HUDEP-2 (cell line): ENCODE results near the gene SNAPC1.
A peak's percentile ranks its signal among the peaks of the same experiment; 100 is the strongest.
"Not testable (repeated sequence)": the region's sequence is repeated elsewhere in the genome, so short reads cannot be mapped to it uniquely, and the experiment has no call there.

Experiments used
- DNase-seq, 76 experiments: peaks; one replicate each; lab custom pipeline; 2025; ENCODE audit not compliant: unreplicated experiment in 76 of 76; lab: John Stamatoyannopoulos, UW

The SNAPC1 gene

DNA sequence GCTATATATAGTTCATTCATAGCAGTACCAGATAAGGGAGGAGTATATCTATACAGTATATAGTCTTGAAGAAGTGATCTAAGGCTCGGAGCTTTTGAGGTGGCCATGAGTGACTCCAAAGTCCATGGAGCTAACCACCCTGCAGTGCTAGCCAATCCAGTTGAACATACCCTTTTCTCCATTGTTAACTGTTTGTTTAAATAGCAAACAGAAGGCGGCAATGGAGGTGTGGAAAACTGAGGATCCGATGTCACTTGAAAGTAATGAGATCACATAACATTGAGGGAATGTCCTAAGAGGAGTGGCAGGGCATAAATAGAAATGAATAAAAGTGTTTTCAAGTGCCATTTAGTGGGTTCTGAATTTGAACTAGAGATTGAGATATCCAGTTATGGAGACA, 12.4 kb upstream of the SNAPC1 start:
- peak in 1 of 76 experiments; percentile 4 for DNase-seq

DNA sequence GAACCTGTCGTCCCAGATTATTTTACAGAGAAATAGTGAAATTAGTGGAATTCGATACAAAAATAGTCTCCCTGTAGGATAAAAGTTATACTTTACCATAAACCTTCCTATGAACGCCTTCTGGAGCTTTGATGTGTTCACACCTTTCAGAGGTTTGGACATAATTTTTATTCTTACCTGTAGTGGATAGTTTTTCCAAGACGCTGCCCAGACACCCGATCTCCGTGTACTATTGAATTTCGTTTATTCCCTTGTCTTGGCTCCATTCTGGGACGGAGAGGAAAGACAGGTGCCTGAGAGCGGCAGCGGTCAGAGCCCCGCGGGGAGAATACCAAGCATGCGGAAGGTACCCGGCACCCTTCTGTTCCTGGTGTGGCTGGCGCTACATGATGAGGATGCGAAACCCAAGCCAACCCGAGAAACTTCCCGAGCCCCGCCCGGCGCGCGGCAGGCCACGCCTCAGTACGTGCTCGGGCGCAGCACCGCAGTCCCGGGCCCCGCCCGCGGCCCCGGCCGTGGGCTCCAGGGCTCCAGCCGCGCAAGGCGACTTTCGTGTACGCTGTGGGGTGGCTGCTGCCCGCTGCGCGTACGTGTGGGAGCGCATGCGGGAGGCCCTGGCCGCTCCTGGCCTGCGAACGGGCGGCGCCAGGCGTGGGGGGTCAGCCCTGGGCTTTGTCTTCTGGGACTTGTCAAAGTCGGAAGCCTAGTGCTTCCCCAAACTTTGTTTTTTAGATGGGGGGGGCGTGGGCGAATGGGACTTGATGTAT, 11.3 kb upstream of the SNAPC1 start:
- DNase-seq: peak in 73 of 76 experiments; percentile 16 to 84 (median 68)

DNA sequence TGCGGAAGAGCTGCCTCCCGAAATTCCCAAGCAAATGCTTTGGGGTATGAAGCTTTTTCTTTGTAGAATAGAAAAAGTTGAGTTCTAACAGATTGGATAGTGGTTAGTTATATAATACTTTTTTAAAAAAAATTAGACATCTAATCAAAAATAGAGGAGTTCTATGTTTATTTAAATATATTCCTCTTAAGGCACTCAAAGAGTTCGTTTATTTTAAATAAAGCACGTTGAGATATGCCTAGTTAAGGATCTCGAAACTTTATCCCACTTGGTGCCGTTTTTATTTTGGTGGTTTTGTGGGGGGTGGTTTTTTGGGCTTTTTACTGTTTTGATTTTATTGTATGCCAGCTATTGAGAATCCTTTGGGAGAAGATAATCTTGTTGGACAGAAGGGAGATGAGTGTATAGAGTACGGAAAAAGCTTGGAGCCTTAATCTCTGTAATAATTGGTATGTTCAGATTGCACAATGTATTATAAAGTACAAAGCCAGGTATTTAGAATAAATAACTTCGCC, 10.7 kb upstream of the SNAPC1 start:
- DNase-seq: no peak

DNA sequence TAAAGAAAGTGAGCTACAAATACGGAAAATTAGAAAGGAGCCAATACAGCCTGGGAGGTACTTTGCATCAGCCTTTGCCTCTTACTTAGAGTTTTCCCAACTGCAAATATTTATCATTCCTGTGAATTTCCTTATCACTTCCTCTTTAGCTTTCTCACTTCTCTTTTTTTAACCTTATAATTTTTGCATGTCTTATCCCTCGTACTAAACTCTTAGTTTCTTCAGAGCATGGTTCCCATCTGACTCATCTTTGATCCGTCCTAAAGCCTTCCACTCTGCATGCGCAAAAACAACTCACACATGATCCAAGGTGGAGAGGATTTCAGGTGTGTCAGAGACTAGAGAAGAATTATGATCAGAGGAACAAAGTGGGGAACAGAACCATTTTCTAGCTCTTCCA, 9.6 kb upstream of the SNAPC1 start:
- no peak for DNase-seq

DNA sequence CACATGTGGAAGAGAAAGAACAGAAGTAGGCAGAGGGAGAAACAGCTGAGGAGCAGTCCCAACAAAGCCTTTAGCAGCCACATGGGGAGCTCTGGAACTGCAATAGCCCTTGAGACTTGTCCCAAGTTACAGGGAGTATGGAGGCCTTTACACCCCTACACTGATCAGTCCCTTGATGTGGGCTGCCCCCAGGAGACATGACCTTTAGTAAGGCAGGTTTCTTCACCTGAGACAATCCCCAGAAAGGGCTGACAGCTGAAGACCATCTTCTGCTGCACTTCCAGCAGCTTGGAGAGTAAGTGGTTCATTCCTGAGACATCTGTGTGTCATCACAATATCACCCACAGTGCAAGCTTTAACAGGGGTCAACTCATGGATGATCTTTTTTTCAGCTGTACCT, 8.6 kb upstream of the SNAPC1 start:
- peak in 6 of 76 experiments; percentile 2 to 12 (median 6) for DNase-seq

DNA sequence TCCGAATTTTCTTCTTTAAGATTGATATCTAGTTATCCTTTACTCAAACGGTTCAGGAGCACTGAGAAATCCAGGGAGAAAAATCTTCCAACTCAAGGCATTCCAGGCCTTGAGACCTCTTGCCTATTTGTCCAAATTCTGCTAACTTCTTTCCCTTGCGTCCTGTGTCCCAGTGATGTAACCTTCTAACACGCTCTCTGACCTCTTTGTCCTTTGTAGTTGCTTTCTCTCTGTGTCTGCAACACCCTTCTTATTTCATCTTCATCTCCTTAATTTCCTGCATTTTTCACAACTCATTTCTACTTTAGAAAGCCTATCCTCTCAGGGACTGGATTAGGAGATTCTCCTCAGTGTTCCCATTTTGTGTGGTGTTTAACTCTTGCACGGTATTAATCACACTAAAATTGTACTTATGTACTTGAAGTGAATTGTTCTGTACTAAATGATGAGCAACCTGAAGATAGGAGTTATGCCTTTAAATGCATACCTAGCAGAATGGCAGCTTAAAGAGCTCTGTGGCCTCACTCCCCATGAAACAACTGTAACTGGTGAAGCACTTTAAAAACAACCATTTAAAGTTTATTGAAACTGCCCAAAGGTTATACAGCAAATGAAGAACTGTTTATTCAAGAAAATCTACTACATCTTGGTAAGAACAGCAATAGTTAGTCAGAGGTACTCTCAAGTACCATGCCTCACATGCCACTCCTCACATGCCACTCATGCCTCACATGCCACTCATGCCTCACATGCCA, 7.4 kb upstream of the SNAPC1 start:
- DNase-seq: no peak

DNA sequence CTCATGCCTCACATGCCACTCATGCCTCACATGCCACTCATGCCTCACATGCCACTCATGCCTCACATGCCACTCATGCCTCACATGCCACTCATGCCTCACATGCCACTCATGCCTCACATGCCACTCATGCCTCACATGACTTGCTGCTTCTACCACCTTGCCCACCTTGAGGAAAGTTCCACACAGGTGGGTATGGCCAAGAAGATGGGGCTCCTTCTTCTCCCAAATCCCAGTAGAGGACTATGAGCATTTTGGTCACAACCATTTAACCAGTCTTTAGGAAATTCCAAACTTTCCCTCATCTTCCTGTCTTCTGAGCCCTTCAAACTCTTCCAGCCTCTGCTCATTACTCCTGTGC, 6.9 kb upstream of the SNAPC1 start:
- DNase-seq: not testable (repeated sequence)

DNA sequence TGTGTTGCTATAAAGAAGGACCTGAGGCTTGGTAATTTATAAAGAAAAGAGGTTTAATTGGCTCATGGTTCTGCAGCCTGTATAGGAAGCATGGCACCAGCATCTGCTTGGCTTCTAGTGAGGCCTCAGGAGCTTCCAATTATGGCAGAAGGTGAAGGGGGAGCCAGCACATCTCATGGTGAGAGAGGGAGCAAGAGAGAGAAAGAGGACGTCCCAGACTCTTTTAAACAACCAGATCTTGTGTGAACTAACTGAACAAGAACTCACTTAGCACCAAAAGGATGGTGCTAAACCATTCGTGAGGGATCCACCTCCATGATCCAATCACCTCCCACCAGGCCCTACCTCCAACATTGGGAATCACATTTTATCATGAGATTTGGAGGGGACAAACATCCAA, 6.1 kb upstream of the SNAPC1 start:
- DNase-seq: no peak

DNA sequence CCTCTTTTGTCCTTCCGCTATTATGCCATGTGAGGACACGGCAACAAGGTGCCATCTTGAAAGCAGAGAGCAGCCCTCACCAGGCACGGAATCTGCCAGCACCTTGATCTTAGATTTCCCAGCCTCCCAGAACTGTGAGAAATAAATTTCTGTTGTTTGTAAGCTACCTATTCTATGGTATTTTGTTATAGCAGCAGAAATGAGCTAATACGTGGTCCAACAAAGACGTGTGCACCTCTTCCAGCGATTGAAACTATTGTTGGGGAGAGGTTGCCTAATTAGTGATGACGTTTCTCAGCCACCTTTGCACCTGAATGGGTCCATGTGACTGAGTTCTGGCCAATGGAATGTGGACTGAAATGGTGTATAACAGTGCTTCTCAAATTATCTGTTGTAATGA, 2.3 kb upstream of the SNAPC1 start:
- DNase-seq: no peak

DNA sequence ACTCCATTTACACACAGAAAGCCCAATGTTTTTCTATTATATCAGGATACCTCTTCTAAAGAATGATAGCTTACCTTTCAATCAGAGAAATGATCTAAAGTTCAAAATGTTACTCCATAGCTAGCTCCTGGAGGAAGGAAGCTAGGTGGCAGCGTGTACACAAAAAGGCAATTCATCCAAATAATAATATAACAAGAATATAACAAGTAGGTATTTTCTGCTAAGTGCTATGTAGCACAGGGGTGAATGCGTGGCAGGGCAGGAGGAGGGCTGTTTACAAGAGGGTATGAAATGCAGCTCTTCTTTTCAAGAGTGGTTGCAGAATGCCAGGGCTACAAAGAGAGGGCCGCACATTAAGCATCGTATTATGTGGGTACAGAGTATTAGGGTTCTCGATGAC, 663 bp upstream of the SNAPC1 start:
- no peak for DNase-seq

DNA sequence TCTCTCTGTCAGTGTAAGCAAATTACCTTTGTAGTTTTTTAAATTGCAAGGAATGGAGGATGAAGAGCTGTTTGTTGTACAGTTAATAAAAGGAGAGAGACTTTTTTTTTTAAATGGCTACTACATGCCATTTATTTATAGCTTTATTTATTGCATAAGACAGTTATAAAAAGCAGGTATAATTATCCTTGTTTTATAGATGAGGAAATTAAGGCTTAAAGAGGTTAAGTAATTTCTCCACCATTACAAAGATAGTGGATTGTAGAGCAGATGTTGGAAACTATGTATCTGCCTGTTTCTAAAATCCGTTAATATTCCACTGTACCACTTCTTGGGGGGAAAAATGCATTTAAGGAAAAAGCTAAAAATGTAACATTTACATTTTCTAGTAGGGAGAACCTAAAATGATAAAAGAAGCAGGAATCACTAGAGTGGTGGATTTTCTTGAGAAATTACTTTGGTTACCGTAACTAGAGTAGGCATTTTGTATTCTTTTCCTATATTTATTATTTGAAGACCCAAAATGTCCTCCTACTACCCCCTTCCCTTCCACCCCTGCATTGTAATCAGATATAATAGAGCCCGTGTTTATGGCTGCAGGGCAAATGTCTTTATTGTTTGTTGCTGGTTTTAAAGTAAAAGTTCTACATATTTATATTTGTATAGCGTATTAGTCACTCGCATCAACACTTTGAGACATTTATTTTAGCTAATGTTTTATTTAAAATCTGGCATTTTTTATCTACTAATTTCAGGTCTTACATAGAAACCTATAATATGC, 2.3 kb downstream of the SNAPC1 start:
- no peak for DNase-seq

DNA sequence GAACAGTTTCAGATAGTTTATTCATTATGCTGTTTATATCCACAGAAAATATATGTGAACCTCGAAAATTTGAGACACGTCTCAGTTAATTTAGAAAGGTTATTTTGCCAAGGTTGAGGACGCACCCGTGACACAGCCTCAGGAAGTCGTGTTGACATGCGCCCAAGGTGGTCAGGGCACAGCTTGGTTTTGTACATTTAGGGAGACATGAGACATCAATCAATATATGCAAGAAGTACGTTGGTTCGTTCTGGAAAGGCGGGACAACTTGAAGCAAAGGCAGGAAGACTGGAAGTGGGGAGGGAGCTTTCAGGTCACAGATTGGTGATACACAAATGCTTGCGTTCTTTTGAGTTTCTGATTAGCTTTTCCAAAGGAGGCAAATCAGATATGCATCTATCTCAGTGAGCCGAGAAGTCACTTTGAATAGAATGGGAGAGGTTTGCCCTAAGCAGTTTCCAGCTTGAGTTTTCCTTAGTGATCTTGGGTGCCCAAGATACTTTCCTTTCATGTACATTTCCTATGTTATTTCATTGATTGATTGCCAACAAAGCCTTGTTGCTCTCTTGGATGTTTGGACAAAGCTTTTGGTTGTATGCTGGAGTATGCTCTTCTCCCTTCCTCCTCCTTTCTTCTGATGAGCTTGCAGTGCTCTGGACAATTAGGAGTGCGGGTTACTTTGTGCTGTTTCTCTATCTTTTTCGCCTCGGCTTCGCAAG, 3.2 kb downstream of the SNAPC1 start:
- DNase-seq: no peak

DNA sequence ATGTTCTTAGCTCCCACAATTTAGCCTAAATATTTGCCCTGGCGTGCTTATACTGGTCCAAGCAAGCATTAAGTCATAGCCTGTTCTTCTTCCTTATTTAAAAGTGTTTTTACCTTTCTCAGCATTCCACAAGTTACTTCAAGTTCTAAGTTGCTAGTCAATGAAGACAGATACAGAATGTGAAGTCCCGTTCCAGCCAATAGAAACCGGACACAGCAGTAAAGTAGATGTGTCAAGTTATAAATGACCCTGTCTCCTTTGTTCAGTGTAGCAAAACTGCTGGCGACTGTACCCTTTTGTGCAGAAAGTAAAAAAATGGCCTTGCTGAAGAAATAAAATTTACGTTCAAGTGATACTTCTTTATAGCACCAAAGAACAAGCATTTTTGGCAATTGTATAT, 3.9 kb downstream of the SNAPC1 start:
- DNase-seq: no peak

DNA sequence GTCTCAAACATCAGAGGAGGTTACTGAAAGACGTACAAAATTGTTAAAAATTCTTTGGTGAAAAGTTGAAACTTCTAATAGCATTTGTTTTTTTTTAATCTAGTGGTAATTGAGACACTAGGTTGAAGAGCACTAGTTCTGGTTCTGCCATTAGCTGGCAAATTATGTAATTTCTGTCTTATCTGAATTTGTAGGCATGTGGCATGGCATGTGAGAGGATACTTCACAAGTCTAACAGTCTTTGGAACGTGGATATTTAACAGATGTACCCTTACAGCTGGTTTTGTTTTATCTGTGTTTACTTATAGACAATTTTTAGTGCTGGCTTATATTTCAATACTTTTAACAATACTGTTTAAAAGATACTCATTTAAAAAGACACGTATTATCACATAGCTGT, 6.0 kb downstream of the SNAPC1 start:
- no peak for DNase-seq

DNA sequence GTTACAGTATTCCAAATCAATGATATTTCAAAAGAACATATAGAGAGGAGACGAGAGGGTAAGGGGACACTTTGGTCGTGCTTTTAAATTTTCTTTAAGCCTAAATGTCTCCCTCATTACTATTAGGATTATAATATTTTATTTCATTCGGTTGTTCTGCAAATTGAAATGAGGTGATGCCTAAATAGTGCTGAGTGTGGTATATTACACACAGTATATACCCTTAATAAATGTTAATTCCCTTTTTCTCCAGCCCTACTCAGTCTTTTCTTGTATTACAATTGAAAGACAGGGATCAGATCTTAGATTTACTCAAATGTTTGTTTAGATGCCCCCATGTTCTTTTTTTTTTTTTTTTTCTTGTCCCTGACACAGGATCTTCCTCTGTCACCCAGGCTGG, 7.7 kb downstream of the SNAPC1 start:
- DNase-seq: no peak

DNA sequence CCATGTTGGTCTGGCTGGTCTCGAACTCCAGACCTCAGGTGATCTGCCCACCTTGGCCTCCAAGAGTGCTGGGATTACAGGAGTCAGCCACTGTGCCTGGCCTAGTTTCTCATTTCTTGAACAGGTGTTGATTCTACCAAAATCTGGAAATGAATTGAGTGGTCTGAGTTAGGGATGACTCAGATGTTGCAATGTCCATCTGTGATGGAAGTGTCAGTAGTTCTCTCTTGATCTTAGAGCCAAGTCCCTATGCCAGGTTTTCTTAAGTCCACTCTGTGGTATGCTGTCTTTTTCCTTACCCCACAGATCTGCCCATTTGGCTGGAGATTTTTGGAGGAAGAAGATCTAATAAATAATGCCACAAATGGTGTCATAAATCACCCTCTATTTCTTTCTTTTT, 12.6 kb downstream of the SNAPC1 start:
- no peak for DNase-seq

DNA sequence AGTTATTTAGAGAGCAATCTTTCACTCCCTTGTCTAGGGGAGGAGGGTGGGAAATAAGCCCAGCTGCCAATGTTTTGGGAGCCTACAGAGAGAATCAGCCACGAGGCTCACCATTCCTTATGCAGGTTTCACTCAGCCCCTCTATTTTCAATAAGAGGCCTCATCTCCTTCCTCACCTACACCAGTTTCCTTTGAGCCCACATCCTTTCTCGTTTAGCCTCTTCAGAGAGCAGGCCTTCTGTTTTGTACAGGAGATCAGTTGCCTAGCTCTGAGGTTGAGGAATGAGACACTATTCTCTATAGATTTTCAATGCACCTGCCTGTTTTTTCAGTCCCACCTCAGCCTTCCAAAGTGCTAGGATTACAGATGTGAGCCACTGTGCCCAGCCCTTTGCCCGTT, 17.9 kb downstream of the SNAPC1 start:
- DNase-seq: no peak

DNA sequence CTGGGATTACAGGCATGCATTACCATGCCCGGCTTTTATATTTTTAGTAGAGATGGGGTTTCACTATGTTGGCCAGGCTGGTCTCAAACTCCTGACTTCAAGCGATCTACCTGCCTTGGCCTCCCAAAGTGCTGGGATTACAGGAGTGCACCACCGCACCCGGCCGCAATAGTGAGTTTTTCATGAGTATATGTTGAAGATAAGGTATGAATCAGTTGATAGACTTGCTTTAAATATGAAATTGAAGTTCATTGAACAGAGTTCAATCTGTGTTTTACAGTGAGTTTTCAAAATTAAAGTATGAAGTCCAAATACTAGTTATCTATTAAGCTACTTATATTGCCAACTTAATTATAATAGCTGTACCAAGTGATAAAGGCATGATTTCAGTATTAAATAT, 35.1 kb downstream of the SNAPC1 start:
- DNase-seq: no peak

DNA sequence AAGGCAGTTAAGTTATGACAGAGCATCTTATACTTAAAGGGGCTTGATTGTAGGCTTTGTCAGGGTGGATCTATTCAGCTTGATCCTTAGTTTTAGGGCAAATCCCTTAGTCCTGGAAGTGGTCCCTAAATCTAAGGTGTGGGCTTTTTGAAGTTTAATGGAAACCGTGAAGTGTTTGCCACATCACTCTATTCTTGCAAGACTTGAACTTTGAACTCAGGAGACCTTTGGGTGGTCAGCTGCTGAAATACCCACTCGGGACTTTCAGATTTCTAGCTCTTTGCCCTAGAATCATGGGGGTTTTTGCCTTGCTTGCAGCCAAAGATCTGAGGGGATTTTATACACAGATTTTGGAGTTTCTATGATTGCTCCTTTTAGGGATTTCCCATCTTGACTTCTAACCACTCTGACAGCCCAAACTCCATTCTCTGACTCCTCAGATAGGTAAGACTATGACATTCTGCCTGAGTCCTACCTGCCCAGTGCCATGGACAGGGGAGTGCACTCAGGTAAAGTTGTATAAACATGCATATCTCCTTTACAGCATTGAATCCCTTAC, 39.9 kb downstream of the SNAPC1 start:
- no peak for DNase-seq

DNA sequence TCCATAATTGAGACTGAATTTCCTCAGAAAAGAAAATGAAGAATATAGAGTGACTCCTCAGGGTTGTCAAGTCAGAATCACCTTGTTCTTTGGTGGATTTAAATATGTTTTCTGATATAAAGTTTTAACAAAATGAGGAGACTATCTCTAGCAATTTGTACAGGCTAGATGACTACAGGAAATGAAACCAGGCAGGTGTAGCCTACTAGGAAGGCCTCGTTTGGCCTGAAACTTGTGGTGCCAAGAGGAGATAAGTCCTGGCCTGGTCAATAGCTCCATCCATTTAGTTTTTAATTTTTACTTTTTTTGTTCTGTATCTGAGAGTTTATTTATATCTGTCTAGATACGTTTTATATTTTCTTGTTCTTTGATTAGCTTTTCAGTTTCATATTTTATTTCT, 41.5 kb downstream of the SNAPC1 start:
- no peak for DNase-seq
